ENCODE data around the gene WDR54. TPM values are rescaled to one million over a fixed set of nuclear protein-coding genes. Genes with fewer than 3 reads are reported as not detected.
"Not testable (repeated sequence)": the region's sequence is repeated elsewhere in the genome, so short reads cannot be mapped to it uniquely, and the experiment has no call there.

WDR54 gene
- total RNA-seq, 1 experiment from 2014 or later = 41.0 TPM

GRCh38 chr2:74458132-74458937 lies 36.8 kb downstream of the WDR54 start, which contains the start of gene WBP1:
WBP1 (plus strand) TSS chr2:74458438; CDS start chr2:74458603, 165 bp downstream.
- Histone ChIP-seq H3K36me3 (ENCODE audit: low read depth, low read length) (peaks cover 5% of the 10 kb centered on the region; the same call in 1 of the 2 replicates), H3K27me3 (ENCODE audit: low read length) (no peaks in the 10 kb centered on the region), H3K79me2 (ENCODE audit: low read length) (peaks cover 35% of the 10 kb centered on the region), H3K4me2 (ENCODE audit: low read length) (peak within 1 kb of the TSS; percentile 100), H2AFZ (ENCODE audit: low read length) (peak within 1 kb of the TSS; percentile 88), H3K27ac (ENCODE audit: low read length) (peak within 1 kb of the TSS; percentile 93), H3K9me3 (ENCODE audit: low read length) (no peaks in the 10 kb centered on the region), H3F3A (ENCODE audit: low read length, unreplicated experiment) (no peaks in the 10 kb centered on the region), H3K4me1 (ENCODE audit: insufficient read depth, low read length) (peaks cover 27% of the 10 kb centered on the region), H3K9ac (ENCODE audit: low read length) (peak within 1 kb of the TSS; percentile 92), H3K4me3 (ENCODE audit: low read length) (peak within 1 kb of the TSS; percentile 100), H4K20me1 (ENCODE audit: low read length) (no peaks in the 10 kb centered on the region), H3K9me2 (replicated peaks; ENCODE audit: low read length) (no peaks in the 10 kb centered on the region)
- TF ChIP-seq EZH2phosphoT487 (IDR thresholded peaks at IDR 0.05; ENCODE audit: borderline replicate concordance, low read length) (no peak), CTCF (conservative IDR thresholded peaks at IDR 0.05; ENCODE audit: low read depth, low read length) (no peak), EZH2 (IDR thresholded peaks at IDR 0.05; ENCODE audit: low read length, unreplicated experiment) (no peak)
- intact Hi-C loops (cut with micrococcal nuclease) = loop anchor here (1.0 to 5.0 kb wide), 3 partner anchors 25 to 261 kb away; partner anchors contain the start of genes AUP1, HTRA2, MTHFD2 and TTC31
- peak; percentile 80 for ATAC-seq
- TSS peak; percentile 41 for BruUV-seq (replicated peaks)
- ChIA-PET POLR2A (ENCODE audit: unreplicated experiment) (interaction anchor here (1.0 to 1.1 kb wide), 2 partner anchors 9 to 18 kb away, joined by 4 to 9 read pairs; no protein-coding TSS in a partner anchor), CTCF (no interaction called here)
- peak; percentile 99 for DNase-seq

GRCh38 chr2:74458938-74459363 lies 37.4 kb downstream of the WDR54 start:
- no peaks in the 10 kb centered on the region for H3F3A ChIP-seq (ENCODE audit: low read length, unreplicated experiment)
- H4K20me1 ChIP-seq (ENCODE audit: low read length) = no peaks in the 10 kb centered on the region
- H3K27me3 ChIP-seq (ENCODE audit: low read length) = no peaks in the 10 kb centered on the region
- H3K79me2 ChIP-seq (ENCODE audit: low read length) = peaks cover 40% of the 10 kb centered on the region
- POLR2A ChIA-PET (ENCODE audit: unreplicated experiment) = interaction anchor here (1.1 kb wide), 1 partner anchor 19 kb away, joined by 4 read pairs; no protein-coding TSS in a partner anchor
- intact Hi-C loops (cut with micrococcal nuclease) = loop anchor here (1.0 to 5.0 kb wide), 3 partner anchors 24 to 262 kb away; partner anchors contain the start of genes AUP1, HTRA2, MTHFD2 and TTC31
- H3K36me3 ChIP-seq (ENCODE audit: low read depth, low read length) = peaks cover 5% of the 10 kb centered on the region; the same call in 1 of the 2 replicates
- peak overlapping the region; percentile 24; the same call in 1 of the 2 replicates for H3K27ac ChIP-seq (ENCODE audit: low read length)
- H3K4me2 ChIP-seq (ENCODE audit: low read length) = peak overlapping the region; percentile 100
- no peaks in the 10 kb centered on the region for H3K9me3 ChIP-seq (ENCODE audit: low read length)
- H3K9me2 ChIP-seq (replicated peaks; ENCODE audit: low read length) = no peaks in the 10 kb centered on the region
- H3K9ac ChIP-seq (ENCODE audit: low read length) = peak overlapping the region; percentile 84
- ATAC-seq = no peak
- no TSS peak for BruUV-seq (replicated peaks)
- DNase-seq = no peak
- CTCF ChIA-PET = no interaction called here
- H3K4me3 ChIP-seq (ENCODE audit: low read length) = peak overlapping the region; percentile 100
- 0 out of 2 replicates have a peak overlapping the region, but pooled peaks have one; percentile 53 for H2AFZ ChIP-seq (ENCODE audit: low read length)
- TF ChIP-seq CTCF (conservative IDR thresholded peaks at IDR 0.05; ENCODE audit: low read depth, low read length) (no peak), EZH2 (IDR thresholded peaks at IDR 0.05; ENCODE audit: low read length, unreplicated experiment) (no peak), EZH2phosphoT487 (IDR thresholded peaks at IDR 0.05; ENCODE audit: borderline replicate concordance, low read length) (no peak)
- peaks cover 27% of the 10 kb centered on the region for H3K4me1 ChIP-seq (ENCODE audit: insufficient read depth, low read length)

GRCh38 chr2:74459503-74460118 lies 38.1 kb downstream of the WDR54 start:
- BruUV-seq (replicated peaks); ATAC-seq; CTCF ChIA-PET; H3K36me3 ChIP-seq (ENCODE audit: low read depth, low read length); POLR2A ChIA-PET (ENCODE audit: unreplicated experiment); H3K9ac ChIP-seq (ENCODE audit: low read length); H2AFZ ChIP-seq (ENCODE audit: low read length); H3F3A ChIP-seq (ENCODE audit: low read length, unreplicated experiment); H4K20me1 ChIP-seq (ENCODE audit: low read length); H3K27me3 ChIP-seq (ENCODE audit: low read length); DNase-seq; H3K27ac ChIP-seq (ENCODE audit: low read length); H3K9me3 ChIP-seq (ENCODE audit: low read length); H3K9me2 ChIP-seq (replicated peaks; ENCODE audit: low read length): not testable (repeated sequence)
- Histone ChIP-seq H3K4me3 (ENCODE audit: low read length) (peak overlapping the region; percentile 100), H3K4me1 (ENCODE audit: insufficient read depth, low read length) (peaks cover 28% of the 10 kb centered on the region), H3K4me2 (ENCODE audit: low read length) (peak overlapping the region; percentile 100), H3K79me2 (ENCODE audit: low read length) (peaks cover 47% of the 10 kb centered on the region)
- intact Hi-C loops (cut with micrococcal nuclease) = loop anchor here (5.0 kb wide), 1 partner anchor 262 kb away; the partner anchor contains the start of gene MTHFD2

GRCh38 chr2:74460187-74460586 lies 38.7 kb downstream of the WDR54 start:
- H3K27ac ChIP-seq (ENCODE audit: low read length); H4K20me1 ChIP-seq (ENCODE audit: low read length); H3K27me3 ChIP-seq (ENCODE audit: low read length); CTCF ChIA-PET; H3K9me2 ChIP-seq (replicated peaks; ENCODE audit: low read length); intact Hi-C loops (cut with micrococcal nuclease); ATAC-seq; POLR2A ChIA-PET (ENCODE audit: unreplicated experiment); H2AFZ ChIP-seq (ENCODE audit: low read length); H3K36me3 ChIP-seq (ENCODE audit: low read depth, low read length); H3K9ac ChIP-seq (ENCODE audit: low read length); H3K4me3 ChIP-seq (ENCODE audit: low read length); H3K9me3 ChIP-seq (ENCODE audit: low read length); H3F3A ChIP-seq (ENCODE audit: low read length, unreplicated experiment); BruUV-seq (replicated peaks); DNase-seq: not testable (repeated sequence)
- 0 out of 2 replicates have a peak overlapping the region, but pooled peaks have one; percentile 100 for H3K4me2 ChIP-seq (ENCODE audit: low read length)
- peaks cover 50% of the 10 kb centered on the region for H3K79me2 ChIP-seq (ENCODE audit: low read length)
- peaks cover 28% of the 10 kb centered on the region for H3K4me1 ChIP-seq (ENCODE audit: insufficient read depth, low read length)
